Naive thymus-derived CD4-positive, alpha-beta T cell (primary cell): Measurements from ENCODE around the gene C5orf63. TPM values are rescaled to one million over a fixed set of nuclear protein-coding genes. Genes with fewer than 3 reads are reported as not detected.

Experiments used
- ATAC-seq: fragments of 150-1000 bp; cut with Tn5 transposase; 2 replicates; pipeline ENCODE4 v1.10.0; 2021; ENCODE audit warnings: mild to moderate bottlenecking, moderate library complexity
- CTCF ChIA-PET: fragments of 350-600 bp; sonication (Branson Sonifier 250); formaldehyde crosslinking; loops from one replicate; lab custom pipeline; 2021; ENCODE audit warnings: antibody characterized with exemption; lab: Charles Lee
- POLR2A ChIA-PET: fragments of 350-600 bp; sonication (Branson Sonifier 250); formaldehyde crosslinking; loops from one replicate; lab custom pipeline; 2021; ENCODE audit warnings: antibody characterized with exemption, inconsistent platforms; lab: Charles Lee
- DNase-seq, 9 donors: peaks; one replicate each; pipeline versions ENCODE4 v3.0.0 to v3.0.0-alpha.2; 2020 to 2022; ENCODE audit warnings: mixed read lengths in 1 of 9
- H3K27ac ChIP-seq: one replicate; pipeline ENCODE4 v1.7.0; 2013; ENCODE audit warnings: mild to moderate bottlenecking, low read depth, low read length, moderate library complexity
- H3K27me3 ChIP-seq, 2 donors: one replicate each; pipeline ENCODE4 v1.7.0; 2013; ENCODE audit warnings: low read length in 2 of 2, mild to moderate bottlenecking in 2 of 2, moderate library complexity in 2 of 2; ENCODE audit not compliant: control insufficient read depth in 2 of 2, insufficient read depth in 2 of 2
- H3K36me3 ChIP-seq, 3 experiments: 1 replicate in 2 of 3; 2 replicates in 1 of 3; pipeline ENCODE4 v1.7.0; 2013; ENCODE audit warnings: low read length in 3 of 3, mild to moderate bottlenecking in 3 of 3, moderate library complexity in 1 of 3; ENCODE audit not compliant: insufficient read depth in 3 of 3, control insufficient read depth in 2 of 3
- H3K4me1 ChIP-seq, 2 donors: one replicate each; pipeline ENCODE4 v1.7.0; 2013; ENCODE audit warnings: low read length in 2 of 2, mild to moderate bottlenecking in 2 of 2, moderate library complexity in 1 of 2; ENCODE audit not compliant: control insufficient read depth in 2 of 2, insufficient read depth in 2 of 2
- H3K4me3 ChIP-seq: 2 replicates; pipeline ENCODE4 v1.7.0; 2013; ENCODE audit warnings: mild to moderate bottlenecking, low read length
- H3K9me3 ChIP-seq, 3 experiments: 1 replicate in 2 of 3; 2 replicates in 1 of 3; pipeline ENCODE4 v1.7.0; 2013; ENCODE audit warnings: low read length in 3 of 3; ENCODE audit not compliant: control insufficient read depth in 2 of 3
- H3K27ac Mint-ChIP-seq, 9 donors: one replicate each; pipeline ENCODE4 v1.8.0; 2020 to 2022; ENCODE audit warnings: mixed read lengths in 9 of 9, mild to moderate bottlenecking in 8 of 9, moderate library complexity in 5 of 9, inconsistent platforms in 2 of 9
- H3K27me3 Mint-ChIP-seq, 5 donors: one replicate each; pipeline ENCODE4 v1.8.0; 2021 to 2022; ENCODE audit warnings: mixed read lengths in 5 of 5, mild to moderate bottlenecking in 1 of 5
- H3K36me3 Mint-ChIP-seq, 5 donors: one replicate each; pipeline ENCODE4 v1.8.0; 2020 to 2022; ENCODE audit warnings: mixed read lengths in 5 of 5, mild to moderate bottlenecking in 3 of 5, inconsistent platforms in 1 of 5
- H3K4me1 Mint-ChIP-seq, 7 donors: one replicate each; pipeline ENCODE4 v1.8.0; 2020 to 2022; ENCODE audit warnings: mixed read lengths in 7 of 7, mild to moderate bottlenecking in 3 of 7, inconsistent platforms in 1 of 7
- H3K4me3 Mint-ChIP-seq, 10 donors: one replicate each; pipeline ENCODE4 v1.8.0; 2020 to 2022; ENCODE audit warnings: mild to moderate bottlenecking in 10 of 10, mixed read lengths in 10 of 10, moderate library complexity in 6 of 10, inconsistent platforms in 2 of 10
- H3K9me3 Mint-ChIP-seq, 11 donors: one replicate each; pipeline ENCODE4 v1.8.0; 2020 to 2022; ENCODE audit warnings: mixed read lengths in 11 of 11, mild to moderate bottlenecking in 4 of 11, inconsistent platforms in 1 of 11, moderate library complexity in 1 of 11
- intact Hi-C, 2 donors: fragments of 100-400 bp; cut with micrococcal nuclease; formaldehyde crosslinking; loops; one replicate each; pipeline ENCODE4 v1.15.1; 2023
- polyA plus RNA-seq, 2 donors: library from polyadenylated mRNA; unstranded; fragments of 300-500 nt; fragmentation: Illumina TruSeq; gene quantifications; one replicate each; pipeline ENCODE4 v1.2.3, GENCODE V29; 2021
- total RNA-seq, 6 experiments: library from RNA in 5 of 6; stranded (reverse) in 5 of 6; gene quantifications; 1 replicate in 5 of 6; 2 replicates in 1 of 6; pipeline ENCODE4 v1.2.3 and lab custom pipeline; 2021 to 2026

C5orf63 gene
- total and polyA plus RNA-seq, 7 experiments from 2014 or later = 4.3 to 20.7 (median 11.7) TPM

- H3K4me3 Mint-ChIP-seq = no peak overlapping the region
- peaks cover 0 to 7% (median 3%) of the 10 kb centered on the region in 5 donors for H3K36me3 Mint-ChIP-seq
- intact Hi-C loops = loop anchor here in 1 of 2 donors (2.0 kb wide), 1 partner anchor 21 kb away; no protein-coding TSS in a partner anchor
- ChIA-PET CTCF (no interaction called here), POLR2A (interaction anchor here (1.2 kb wide), 1 partner anchor 10 kb away, joined by 4 read pairs; no protein-coding TSS in a partner anchor)
- H3K27me3 Mint-ChIP-seq = peaks cover 0 to 3% (median 0%) of the 10 kb centered on the region in 5 donors
- H3K9me3 ChIP-seq = no peaks in the 10 kb centered on the region
- peaks cover 6 to 47% (median 25%) of the 10 kb centered on the region in 7 donors for H3K4me1 Mint-ChIP-seq
- H3K27me3 ChIP-seq = no peaks in the 10 kb centered on the region
- H3K27ac Mint-ChIP-seq = peak overlapping the region in 1 of 9 donors; percentile 27
- H3K27ac ChIP-seq = no peak overlapping the region
- peaks cover 0 to 18% of the 10 kb centered on the region in 2 donors for H3K4me1 ChIP-seq
- DNase-seq = no peak
- ATAC-seq = no peak
- H3K9me3 Mint-ChIP-seq = peaks cover 0 to 4% (median 0%) of the 10 kb centered on the region in 11 donors
- H3K36me3 ChIP-seq = no peaks in the 10 kb centered on the region
- no peak overlapping the region for H3K4me3 ChIP-seq
Observed at GRCh38 chr5:127015716-127016115, 57.6 kb downstream of the C5orf63 start.

GRCh38 chr5:127014573-127014972 lies 58.7 kb downstream of the C5orf63 start:
- Histone ChIP-seq H3K9me3 (no peaks in the 10 kb centered on the region), H3K27me3 (no peaks in the 10 kb centered on the region), H3K4me3 (no peak overlapping the region), H3K27ac (no peak overlapping the region), H3K4me1 (peaks cover 0 to 18% of the 10 kb centered on the region in 2 donors), H3K36me3 (no peaks in the 10 kb centered on the region)
- POLR2A ChIA-PET = no interaction called here
- Mint-ChIP-seq H3K4me1 (peaks cover 5 to 42% (median 27%) of the 10 kb centered on the region in 7 donors), H3K4me3 (no peak overlapping the region), H3K27ac (peak overlapping the region in 1 of 9 donors; percentile 71), H3K9me3 (peaks cover 0 to 4% (median 0%) of the 10 kb centered on the region in 11 donors), H3K36me3 (peaks cover 0 to 5% (median 2%) of the 10 kb centered on the region in 5 donors), H3K27me3 (peaks cover 0 to 3% (median 0%) of the 10 kb centered on the region in 5 donors)
- DNase-seq (no peak), ATAC-seq (no peak)
- intact Hi-C loops = loop anchor here in 1 of 2 donors (2.0 kb wide), 1 partner anchor 20 kb away; no protein-coding TSS in a partner anchor
- CTCF ChIA-PET = interaction anchor here (1.0 kb wide), 1 partner anchor 9 kb away, joined by 3 read pairs; no protein-coding TSS in a partner anchor

GRCh38 chr5:127013407-127013806 lies 59.9 kb downstream of the C5orf63 start:
- H3K27ac ChIP-seq = no peak overlapping the region
- peaks cover 0 to 3% (median 2%) of the 10 kb centered on the region in 5 donors for H3K36me3 Mint-ChIP-seq
- peak overlapping the region in 1 of 9 donors; percentile 28 for H3K27ac Mint-ChIP-seq
- POLR2A ChIA-PET = no interaction called here
- H3K27me3 Mint-ChIP-seq = peaks cover 0 to 3% (median 0%) of the 10 kb centered on the region in 5 donors
- H3K9me3 ChIP-seq = no peaks in the 10 kb centered on the region
- H3K4me3 ChIP-seq = no peak overlapping the region
- CTCF ChIA-PET = interaction anchor here (0.7 kb wide), 1 partner anchor 58 kb away, joined by 3 read pairs; no protein-coding TSS in a partner anchor
- peaks cover 0 to 4% (median 0%) of the 10 kb centered on the region in 11 donors for H3K9me3 Mint-ChIP-seq
- peaks cover 0 to 18% of the 10 kb centered on the region in 2 donors for H3K4me1 ChIP-seq
- intact Hi-C loops = loop anchor here in 1 of 2 donors (2.0 kb wide), 1 partner anchor 15 kb away; no protein-coding TSS in a partner anchor
- peaks cover 5 to 43% (median 31%) of the 10 kb centered on the region in 7 donors for H3K4me1 Mint-ChIP-seq
- peak overlapping the region in 2 of 10 donors; percentile 19 to 32 for H3K4me3 Mint-ChIP-seq
- ATAC-seq (no peak), DNase-seq (no peak)
- no peaks in the 10 kb centered on the region for H3K27me3 ChIP-seq
- no peaks in the 10 kb centered on the region for H3K36me3 ChIP-seq

GRCh38 chr5:127012916-127013315 lies 60.4 kb downstream of the C5orf63 start:
- Histone ChIP-seq H3K27ac (no peak overlapping the region), H3K27me3 (no peaks in the 10 kb centered on the region), H3K4me3 (no peak overlapping the region), H3K9me3 (no peaks in the 10 kb centered on the region), H3K36me3 (no peaks in the 10 kb centered on the region), H3K4me1 (peaks cover 0 to 18% of the 10 kb centered on the region in 2 donors)
- Mint-ChIP-seq H3K4me3 (no peak overlapping the region), H3K36me3 (peaks cover 0 to 3% (median 0%) of the 10 kb centered on the region in 5 donors), H3K27ac (peak overlapping the region in 1 of 9 donors; percentile 72), H3K27me3 (peaks cover 0 to 3% (median 0%) of the 10 kb centered on the region in 5 donors), H3K4me1 (peaks cover 5 to 46% (median 31%) of the 10 kb centered on the region in 7 donors), H3K9me3 (peaks cover 0 to 4% (median 0%) of the 10 kb centered on the region in 11 donors)
- intact Hi-C loops = loop anchor here in 1 of 2 donors (2.0 kb wide), 1 partner anchor 16 kb away; no protein-coding TSS in a partner anchor
- ChIA-PET POLR2A (interaction anchor here (1.0 kb wide), 1 partner anchor 18 kb away, joined by 3 read pairs; no protein-coding TSS in a partner anchor), CTCF (no interaction called here)
- ATAC-seq (no peak), DNase-seq (no peak)

GRCh38 chr5:127011961-127012644 lies 61.2 kb downstream of the C5orf63 start:
- Mint-ChIP-seq H3K27me3 (peaks cover 0 to 3% (median 0%) of the 10 kb centered on the region in 5 donors), H3K4me1 (peaks cover 5 to 47% (median 31%) of the 10 kb centered on the region in 7 donors), H3K36me3 (peaks cover 0 to 3% (median 0%) of the 10 kb centered on the region in 5 donors), H3K9me3 (peaks cover 0 to 4% (median 0%) of the 10 kb centered on the region in 11 donors), H3K27ac (peak overlapping the region in 1 of 9 donors; percentile 53), H3K4me3 (no peak overlapping the region)
- intact Hi-C loops = loop anchor here in 1 of 2 donors (2.0 kb wide), 1 partner anchor 17 kb away; no protein-coding TSS in a partner anchor
- no peak for ATAC-seq
- Histone ChIP-seq H3K4me1 (peaks cover 0 to 18% of the 10 kb centered on the region in 2 donors), H3K36me3 (no peaks in the 10 kb centered on the region), H3K27me3 (no peaks in the 10 kb centered on the region), H3K4me3 (no peak overlapping the region), H3K9me3 (no peaks in the 10 kb centered on the region), H3K27ac (no peak overlapping the region)
- ChIA-PET POLR2A (interaction anchor here (1.0 to 1.3 kb wide), 2 partner anchors 19 to 29 kb away, joined by 3 to 7 read pairs; no protein-coding TSS in a partner anchor), CTCF (interaction anchor here (0.6 to 1.0 kb wide), 2 partner anchors 43 to 46 kb away, joined by 3 to 5 read pairs; no protein-coding TSS in a partner anchor)
- DNase-seq = no peak

- POLR2A ChIA-PET = no interaction called here
- DNase-seq (no peak), ATAC-seq (no peak)
- Mint-ChIP-seq H3K36me3 (no peaks in the 10 kb centered on the region), H3K27me3 (no peaks in the 10 kb centered on the region), H3K4me1 (peaks cover 5 to 51% (median 37%) of the 10 kb centered on the region in 7 donors), H3K4me3 (no peak overlapping the region), H3K9me3 (peaks cover 0 to 2% (median 0%) of the 10 kb centered on the region in 11 donors), H3K27ac (no peak overlapping the region)
- H3K9me3 ChIP-seq = no peaks in the 10 kb centered on the region
- no peaks in the 10 kb centered on the region for H3K36me3 ChIP-seq
- H3K27ac ChIP-seq = no peak overlapping the region
- H3K4me1 ChIP-seq = peaks cover 0 to 18% of the 10 kb centered on the region in 2 donors
- CTCF ChIA-PET = interaction anchor here (1.2 kb wide), 1 partner anchor 34 kb away, joined by 4 read pairs; no protein-coding TSS in a partner anchor
- H3K4me3 ChIP-seq = no peak overlapping the region
- no peaks in the 10 kb centered on the region for H3K27me3 ChIP-seq
- intact Hi-C loops = no loop called here
Observed at GRCh38 chr5:127011153-127011552, 62.1 kb downstream of the C5orf63 start.
